ENCODE measurements around the gene BHLHE40.

The BHLHE40 gene

DNA sequence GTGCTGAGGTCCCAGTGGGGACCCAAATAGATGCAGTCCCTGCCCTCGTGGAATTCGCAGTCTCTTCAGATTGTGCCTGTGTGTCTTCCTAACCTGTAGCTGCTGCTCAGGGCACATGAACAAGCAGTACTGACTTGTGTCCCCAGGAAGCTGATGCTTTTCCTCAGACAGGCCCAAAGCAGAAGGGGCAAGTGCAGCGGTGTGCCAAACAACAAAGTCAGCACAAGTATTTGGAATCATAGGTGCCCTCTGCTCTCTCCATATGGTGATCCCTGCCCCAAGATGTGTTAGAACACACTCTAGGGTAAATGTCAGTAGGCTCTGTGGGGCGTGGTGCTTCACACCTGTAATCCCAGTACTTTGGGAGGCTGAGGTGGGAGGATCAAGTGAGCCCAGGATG is 21.9 kb downstream of the BHLHE40 start:
- H3K4me2 ChIP-seq (ENCODE audit: low read depth, low read length), result no peak overlapping the region
- TF ChIP-seq, protein P1, sequence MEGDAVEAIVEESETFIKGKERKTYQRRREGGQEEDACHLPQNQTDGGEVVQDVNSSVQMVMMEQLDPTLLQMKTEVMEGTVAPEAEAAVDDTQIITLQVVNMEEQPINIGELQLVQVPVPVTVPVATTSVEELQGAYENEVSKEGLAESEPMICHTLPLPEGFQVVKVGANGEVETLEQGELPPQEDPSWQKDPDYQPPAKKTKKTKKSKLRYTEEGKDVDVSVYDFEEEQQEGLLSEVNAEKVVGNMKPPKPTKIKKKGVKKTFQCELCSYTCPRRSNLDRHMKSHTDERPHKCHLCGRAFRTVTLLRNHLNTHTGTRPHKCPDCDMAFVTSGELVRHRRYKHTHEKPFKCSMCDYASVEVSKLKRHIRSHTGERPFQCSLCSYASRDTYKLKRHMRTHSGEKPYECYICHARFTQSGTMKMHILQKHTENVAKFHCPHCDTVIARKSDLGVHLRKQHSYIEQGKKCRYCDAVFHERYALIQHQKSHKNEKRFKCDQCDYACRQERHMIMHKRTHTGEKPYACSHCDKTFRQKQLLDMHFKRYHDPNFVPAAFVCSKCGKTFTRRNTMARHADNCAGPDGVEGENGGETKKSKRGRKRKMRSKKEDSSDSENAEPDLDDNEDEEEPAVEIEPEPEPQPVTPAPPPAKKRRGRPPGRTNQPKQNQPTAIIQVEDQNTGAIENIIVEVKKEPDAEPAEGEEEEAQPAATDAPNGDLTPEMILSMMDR (IDR thresholded peaks at IDR 0.05; ENCODE audit: low read length), result no peak
- TF ChIP-seq EZH2phosphoT487 (IDR thresholded peaks at IDR 0.05; ENCODE audit: low read length) (no peak), EZH2 (optimal IDR thresholded peaks at IDR 0.05; ENCODE audit: low read depth, low read length) (no peak)
- no peak overlapping the region for H3K9ac ChIP-seq (ENCODE audit: low read length)

DNA sequence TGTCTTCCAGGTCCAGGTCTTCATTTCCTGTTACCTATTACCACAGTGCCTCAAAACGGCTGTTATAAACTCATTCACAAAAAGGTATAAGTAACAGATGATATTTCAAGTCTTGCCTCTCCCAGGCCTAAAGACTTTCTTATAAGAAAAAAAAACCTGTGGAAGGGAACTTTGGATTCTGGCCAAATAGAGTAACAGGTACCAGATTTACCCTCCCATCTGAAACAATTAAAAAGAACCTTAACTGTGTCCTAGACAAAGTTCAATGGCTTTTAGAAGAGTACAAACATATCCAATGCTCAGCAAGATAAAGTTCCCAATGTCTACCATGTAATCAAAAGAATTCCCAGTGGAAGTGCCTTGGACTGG is 22.6 kb downstream of the BHLHE40 start:
- no peaks in the 10 kb centered on the region for H3K9me3 ChIP-seq (replicated peaks; ENCODE audit: insufficient read depth, low read length)
- no peaks in the 10 kb centered on the region for H3K27me3 ChIP-seq (replicated peaks; ENCODE audit: insufficient read depth, low read length)
- no peaks in the 10 kb centered on the region for H4K20me1 ChIP-seq (ENCODE audit: insufficient read depth, low read length)
- H3K4me1 ChIP-seq (ENCODE audit: low read length), result no peaks in the 10 kb centered on the region
- H3K79me2 ChIP-seq (ENCODE audit: low read length), result no peaks in the 10 kb centered on the region
- H3K36me3 ChIP-seq (replicated peaks; ENCODE audit: insufficient read depth, low read length), result no peaks in the 10 kb centered on the region
- H3K4me3 ChIP-seq (ENCODE audit: low read length), result no peak overlapping the region
- H2AFZ ChIP-seq (ENCODE audit: low read length), result no peak overlapping the region
- H3K9ac ChIP-seq (ENCODE audit: low read length), result no peak overlapping the region
- H3F3A ChIP-seq (ENCODE audit: insufficient read depth, low read length), result no peaks in the 10 kb centered on the region
- no peaks in the 10 kb centered on the region for H3K9me2 ChIP-seq (replicated peaks; ENCODE audit: insufficient read depth, low read length)
- DNase-seq, result no peak
- H3K4me2 ChIP-seq (ENCODE audit: low read depth, low read length), result no peak overlapping the region
- H3K27ac ChIP-seq (ENCODE audit: low read length), result no peak overlapping the region
- TF ChIP-seq, protein P1 (IDR thresholded peaks at IDR 0.05; ENCODE audit: low read length), result no peak
- no peak for TF ChIP-seq EZH2phosphoT487 (IDR thresholded peaks at IDR 0.05; ENCODE audit: low read length)
- TF ChIP-seq EZH2 (optimal IDR thresholded peaks at IDR 0.05; ENCODE audit: low read depth, low read length), result no peak

More for the DNA sequence above, 21.9 kb downstream of the BHLHE40 start:
- H2AFZ ChIP-seq (ENCODE audit: low read length), result no peak overlapping the region
- no peaks in the 10 kb centered on the region for H3F3A ChIP-seq (ENCODE audit: insufficient read depth, low read length)
- no peaks in the 10 kb centered on the region for H3K36me3 ChIP-seq (replicated peaks; ENCODE audit: insufficient read depth, low read length)
- no peaks in the 10 kb centered on the region for H3K9me3 ChIP-seq (replicated peaks; ENCODE audit: insufficient read depth, low read length)
- no peaks in the 10 kb centered on the region for H3K79me2 ChIP-seq (ENCODE audit: low read length)
- H3K4me3 ChIP-seq (ENCODE audit: low read length), result no peak overlapping the region
- no peaks in the 10 kb centered on the region for H3K9me2 ChIP-seq (replicated peaks; ENCODE audit: insufficient read depth, low read length)
- DNase-seq, result no peak
- no peaks in the 10 kb centered on the region for H4K20me1 ChIP-seq (ENCODE audit: insufficient read depth, low read length)
- H3K27me3 ChIP-seq (replicated peaks; ENCODE audit: insufficient read depth, low read length), result no peaks in the 10 kb centered on the region
- no peak overlapping the region for H3K27ac ChIP-seq (ENCODE audit: low read length)
- H3K4me1 ChIP-seq (ENCODE audit: low read length), result no peaks in the 10 kb centered on the region

DNA sequence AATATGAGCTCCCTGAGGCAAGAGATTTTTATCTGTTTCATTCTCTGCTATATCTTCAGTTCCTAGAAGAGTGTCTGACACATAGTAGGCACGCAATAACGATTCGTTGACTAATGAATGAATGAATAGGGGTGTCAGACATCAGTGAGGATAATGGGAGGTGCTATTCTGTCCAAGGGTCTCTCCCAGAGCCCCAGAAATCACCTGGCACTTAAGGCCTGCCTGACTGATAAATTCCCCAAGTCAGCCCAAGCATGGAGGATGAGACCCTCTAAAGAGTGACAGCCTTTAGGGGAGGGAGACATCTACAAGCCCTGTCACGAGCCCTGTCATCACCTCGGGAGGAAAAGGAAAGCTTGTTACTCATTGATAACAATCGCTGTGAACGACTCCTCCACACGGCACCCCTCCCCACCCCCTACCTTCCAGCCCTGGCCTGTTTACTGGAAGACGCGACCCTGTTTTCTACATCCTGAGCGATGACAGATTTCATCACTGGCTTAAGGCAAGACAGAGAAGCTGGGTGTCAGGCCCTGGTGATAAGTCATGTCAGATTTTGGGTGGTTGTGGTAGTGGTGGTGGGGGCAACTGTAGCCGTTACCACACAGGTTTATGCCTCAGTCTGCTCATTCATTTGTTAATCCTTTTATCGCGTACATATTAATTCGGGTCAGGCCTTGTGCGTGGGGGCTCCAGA is 23.1 kb downstream of the BHLHE40 start:
- no peaks in the 10 kb centered on the region for H4K20me1 ChIP-seq (ENCODE audit: insufficient read depth, low read length)
- no peak for DNase-seq
- H3K9me2 ChIP-seq (replicated peaks; ENCODE audit: insufficient read depth, low read length), result no peaks in the 10 kb centered on the region
- no peak overlapping the region for H3K27ac ChIP-seq (ENCODE audit: low read length)
- TF ChIP-seq, protein P1 (IDR thresholded peaks at IDR 0.05; ENCODE audit: low read length), result no peak
- no peak overlapping the region for H3K9ac ChIP-seq (ENCODE audit: low read length)
- no peak overlapping the region for H2AFZ ChIP-seq (ENCODE audit: low read length)
- no peak overlapping the region for H3K4me3 ChIP-seq (ENCODE audit: low read length)
- no peaks in the 10 kb centered on the region for H3K9me3 ChIP-seq (replicated peaks; ENCODE audit: insufficient read depth, low read length)
- H3K27me3 ChIP-seq (replicated peaks; ENCODE audit: insufficient read depth, low read length), result no peaks in the 10 kb centered on the region
- no peaks in the 10 kb centered on the region for H3F3A ChIP-seq (ENCODE audit: insufficient read depth, low read length)
- no peak overlapping the region for H3K4me2 ChIP-seq (ENCODE audit: low read depth, low read length)
- no peaks in the 10 kb centered on the region for H3K4me1 ChIP-seq (ENCODE audit: low read length)
- no peaks in the 10 kb centered on the region for H3K79me2 ChIP-seq (ENCODE audit: low read length)
- H3K36me3 ChIP-seq (replicated peaks; ENCODE audit: insufficient read depth, low read length), result no peaks in the 10 kb centered on the region
